HepG2 (cell line): ENCODE measurements around the gene SMAD6. TPM values are rescaled to one million over a fixed set of nuclear protein-coding genes. Genes with fewer than 3 reads are reported as not detected.

Experiments used
- ATF7-NPFF ChIP-seq: sonication (generic); formaldehyde crosslinking; IDR thresholded peaks from 2 replicates; pipeline ENCODE4 v1.8.1; 2023; ENCODE audit warnings: mild to moderate bottlenecking, low read depth, missing genetic modification reagents, moderate library complexity
- MED8 ChIP-seq: sonication (generic); formaldehyde crosslinking; IDR thresholded peaks from 2 replicates; pipeline ENCODE4 v1.8.1; 2023; ENCODE audit warnings: mild to moderate bottlenecking, missing genetic modification reagents; ENCODE audit not compliant: insufficient replicate concordance
- NFE2 ChIP-seq: sonication (generic); formaldehyde crosslinking; IDR thresholded peaks from 2 replicates; pipeline ENCODE4 v1.4.0; 2020; ENCODE audit warnings: missing genetic modification reagents
- NFE2L2 ChIP-seq: fragments of 150-350 bp; IDR thresholded peaks from 2 replicates; pipeline ENCODE4 v1.6.1; 2014; ENCODE audit warnings: low read length
- RBM39 ChIP-seq: fragments of 200-400 bp; formaldehyde crosslinking; IDR thresholded peaks from one replicate; pipeline ENCODE4 v1.6.1; 2018; ENCODE audit warnings: antibody characterized with exemption, mild to moderate bottlenecking, low read depth, low read length; ENCODE audit not compliant: poor library complexity, severe bottlenecking
- REXO4 ChIP-seq: sonication (generic); formaldehyde crosslinking; IDR thresholded peaks from 2 replicates; pipeline ENCODE4 v1.8.0; 2022; ENCODE audit warnings: missing genetic modification reagents, mild to moderate bottlenecking, borderline replicate concordance
- RNF2 ChIP-seq: fragments of 450-650 bp; conservative IDR thresholded peaks from 2 replicates; pipeline ENCODE4 v1.6.1; 2016; ENCODE audit warnings: low read depth
- SIX1 ChIP-seq: sonication (generic); formaldehyde crosslinking; IDR thresholded peaks from 2 replicates; pipeline ENCODE4 v1.4.0; 2020; ENCODE audit warnings: missing genetic modification reagents, borderline replicate concordance
- SMC3 ChIP-seq: IDR thresholded peaks from 2 replicates; pipeline ENCODE4 v1.6.1; 2011; ENCODE audit warnings: low read length, improper control_type of control experiment
- SP1 ChIP-seq, 2 experiments: fragments of 450-650 bp in 1 of 2; sonication (generic) in 1 of 2; formaldehyde crosslinking in 1 of 2; IDR thresholded peaks; 2 replicates each; pipeline versions ENCODE4 v1.4.0 to v1.6.1; 2016 to 2020; ENCODE audit warnings: missing genetic modification reagents in 1 of 2
- TBL1XR1 ChIP-seq: fragments of 150-350 bp; IDR thresholded peaks from 2 replicates; pipeline ENCODE4 v1.6.1; 2014; ENCODE audit warnings: borderline replicate concordance, low read length; ENCODE audit not compliant: partially characterized antibody
- TBP ChIP-seq: sonication (generic); formaldehyde crosslinking; IDR thresholded peaks from 2 replicates; pipeline ENCODE4 v1.5.0; 2020; ENCODE audit warnings: missing genetic modification reagents
- TMF1 ChIP-seq: sonication (generic); formaldehyde crosslinking; IDR thresholded peaks from 2 replicates; pipeline ENCODE4 v1.8.1; 2022; ENCODE audit warnings: low read depth, missing genetic modification reagents
- ZMYM4 ChIP-seq: sonication (generic); formaldehyde crosslinking; IDR thresholded peaks from 2 replicates; pipeline ENCODE4 v1.8.1; 2023; ENCODE audit warnings: mild to moderate bottlenecking, missing genetic modification reagents
- ZNF263 ChIP-seq: sonication (generic); formaldehyde crosslinking; IDR thresholded peaks from 2 replicates; pipeline ENCODE4 v1.4.0; 2020; ENCODE audit warnings: missing genetic modification reagents
- ZNF318 ChIP-seq: sonication (generic); formaldehyde crosslinking; IDR thresholded peaks from 2 replicates; pipeline ENCODE4 v1.4.0; 2020; ENCODE audit warnings: mild to moderate bottlenecking, missing genetic modification reagents
- ZNF414 ChIP-seq: sonication (generic); formaldehyde crosslinking; IDR thresholded peaks from 2 replicates; pipeline ENCODE4 v1.5.0; 2020; ENCODE audit warnings: missing genetic modification reagents
- ZNF549 ChIP-seq: sonication (generic); formaldehyde crosslinking; IDR thresholded peaks from 2 replicates; pipeline ENCODE4 v1.5.0; 2020; ENCODE audit warnings: missing genetic modification reagents
- ZNF768 ChIP-seq: sonication (generic); formaldehyde crosslinking; IDR thresholded peaks from 2 replicates; pipeline ENCODE4 v1.4.0; 2020; ENCODE audit warnings: missing genetic modification reagents
- ZSCAN12 ChIP-seq: sonication (generic); formaldehyde crosslinking; IDR thresholded peaks from 2 replicates; pipeline ENCODE4 v1.9.0; 2021; ENCODE audit warnings: mild to moderate bottlenecking, missing genetic modification reagents
- polyA plus RNA-seq, 8 experiments: library from polyadenylated mRNA; depleted of rRNA in 3 of 8; stranded (reverse) in 7 of 8; unstranded in 1 of 8; fragments of >200 nt; fragmentation: Illumina TruSeq in 4 of 8; extraction: Trizol in 4 of 8; gene quantifications; 2 replicates each; pipeline versions ENCODE4 v1.2.1 to v1.2.3, GENCODE V29; 2011 to 2016; ENCODE audit warnings: low read depth in 4 of 8, missing spikeins in 1 of 8, mixed read lengths in 1 of 8; ENCODE audit not compliant: insufficient read depth in 1 of 8
- total RNA-seq, 5 experiments: library from RNA; depleted of rRNA; stranded (reverse); fragments of >200 nt; fragmentation: Illumina TruSeq; extraction: Trizol; gene quantifications; 2 replicates each; pipeline ENCODE4 v1.2.3, GENCODE V29; 2016; ENCODE audit warnings: low read depth in 1 of 5

SMAD6 gene
- total and polyA plus RNA-seq, 2 of the 13 experiments (the other 11 are each of a cell fraction or from before 2014, with no cell fraction given): 3.3 to 4.4 TPM

GRCh38 chr15:66702035-66702786 is at the start of gene SMAD6 (continued):
- TF ChIP-seq TMF1 (CRISPR knock-in tag): peak; percentile 39; the same call in 1 of the 2 replicates
- TF ChIP-seq ATF7-NPFF (CRISPR knock-in tag): 0 out of 2 replicates have a peak, but pooled peaks have one; percentile 24
- no peak for TF ChIP-seq NFE2 (CRISPR knock-in tag)
- no peak for TF ChIP-seq ZSCAN12
- no peak for TF ChIP-seq RBM39
- TF ChIP-seq TBP (CRISPR knock-in tag): no peak
- no peak for TF ChIP-seq ZNF414 (CRISPR knock-in tag)
- TF ChIP-seq REXO4 (CRISPR knock-in tag): no peak
- no peak; the same call in 1 of the 2 replicates for TF ChIP-seq ZNF768
- no peak for TF ChIP-seq NFE2L2
- peak; percentile 52 for TF ChIP-seq TBL1XR1
- TF ChIP-seq MED8 (CRISPR knock-in tag): no peak
- no peak for TF ChIP-seq ZNF263 (CRISPR knock-in tag)
- no peak for TF ChIP-seq ZNF318
- no peak for TF ChIP-seq ZNF549 (CRISPR knock-in tag)
- TF ChIP-seq SMC3: peak; percentile 18; the same call in 1 of the 2 replicates
- peak; percentile 95 for TF ChIP-seq SIX1 (CRISPR knock-in tag)
- TF ChIP-seq RNF2: no peak
- no peak; the same call in 1 of the 2 replicates for TF ChIP-seq ZMYM4 (CRISPR knock-in tag)
- no peak for TF ChIP-seq SP1 (IDR thresholded peaks at IDR 0.05)
- TF ChIP-seq SP1 (CRISPR knock-in tag; IDR thresholded peaks at IDR 0.05): 0 out of 2 replicates have a peak, but pooled peaks have one; percentile 8
